HL-60 (cell line): Measurements from ENCODE around the gene CAMSAP2.

Experiments used
- DNase-seq, 2 experiments: peaks; one replicate each; pipeline ENCODE4 v3.0.0-alpha.2; 2010 to 2020; ENCODE audit warnings: low read depth in 1 of 2, low spot score in 1 of 2
- H3K27ac ChIP-seq: fragments of 250-450 bp; sonication (Bioruptor Pico); replicated peaks from 2 replicates; pipeline ENCODE4 v1.5.1; 2020; ENCODE audit warnings: mild to moderate bottlenecking, moderate library complexity
- H3K27me3 ChIP-seq: fragments of 250-450 bp; sonication (Bioruptor Pico); 2 replicates; pipeline ENCODE4 v1.5.1; 2021; ENCODE audit warnings: mild to moderate bottlenecking, moderate library complexity; ENCODE audit not compliant: insufficient read depth, poor library complexity, severe bottlenecking
- H3K4me3 ChIP-seq: replicated peaks from 2 replicates; pipeline ENCODE4 v1.5.1; 2011; ENCODE audit warnings: mild to moderate bottlenecking, control low read depth, low read length; ENCODE audit not compliant: insufficient read depth
- CTCF ChIP-seq: IDR thresholded peaks from one replicate; pipeline ENCODE4 v1.5.1; 2011; ENCODE audit warnings: low read length, control low read depth, inconsistent platforms; ENCODE audit not compliant: insufficient read depth
- GABPA ChIP-seq: IDR thresholded peaks from 2 replicates; pipeline ENCODE4 v1.6.1; 2012; ENCODE audit warnings: low read depth
- POLR2AphosphoS5 ChIP-seq: IDR thresholded peaks from 2 replicates; pipeline ENCODE4 v1.6.1; 2012; ENCODE audit warnings: low read depth
- REST ChIP-seq: IDR thresholded peaks from 2 replicates; pipeline ENCODE4 v1.6.1; 2012; ENCODE audit warnings: low read depth; ENCODE audit not compliant: insufficient replicate concordance
- SPI1 ChIP-seq: IDR thresholded peaks from 2 replicates; pipeline ENCODE4 v1.6.1; 2012; ENCODE audit warnings: low read depth, mild to moderate bottlenecking, borderline replicate concordance

Gene CAMSAP2

GRCh38 chr1:200778766-200779165 lies 40.1 kb downstream of the CAMSAP2 start:
- no peak overlapping the region for H3K27ac ChIP-seq
- no peak for DNase-seq
- TF ChIP-seq POLR2AphosphoS5 (no peak), CTCF (no peak), GABPA (no peak), REST (no peak), SPI1 (no peak)
- no peak overlapping the region for H3K4me3 ChIP-seq
- H3K27me3 ChIP-seq = no peaks in the 10 kb centered on the region

GRCh38 chr1:200779326-200779725 lies 40.6 kb downstream of the CAMSAP2 start:
- Histone ChIP-seq H3K4me3 (no peak overlapping the region), H3K27ac (no peak overlapping the region), H3K27me3 (no peaks in the 10 kb centered on the region)
- no peak for DNase-seq
- TF ChIP-seq POLR2AphosphoS5 (no peak), CTCF (no peak), GABPA (no peak), SPI1 (no peak), REST (no peak)

- Histone ChIP-seq H3K27ac (no peak overlapping the region), H3K4me3 (no peak overlapping the region), H3K27me3 (no peaks in the 10 kb centered on the region)
- DNase-seq = no peak
- no peak for TF ChIP-seq REST
- TF ChIP-seq SPI1 = no peak
- no peak for TF ChIP-seq CTCF
- TF ChIP-seq GABPA = no peak
- TF ChIP-seq POLR2AphosphoS5 = no peak
Observed at GRCh38 chr1:200780545-200781369, 42.1 kb downstream of the CAMSAP2 start.
